Dedifferentiated amniotic fluid mesenchymal stem cell (primary cell): ENCODE results near the gene ADAMTS4.
A peak's percentile ranks its signal among the peaks of the same experiment; 100 is the strongest.
"Not testable (repeated sequence)": the region's sequence is repeated elsewhere in the genome, so short reads cannot be mapped to it uniquely, and the experiment has no call there.

ENCODE experiments used
- DNase-seq: peaks from one replicate; pipeline ENCODE4 v3.0.0-alpha.2; 2016; ENCODE audit errors: extremely low spot score

Gene ADAMTS4, protein sequence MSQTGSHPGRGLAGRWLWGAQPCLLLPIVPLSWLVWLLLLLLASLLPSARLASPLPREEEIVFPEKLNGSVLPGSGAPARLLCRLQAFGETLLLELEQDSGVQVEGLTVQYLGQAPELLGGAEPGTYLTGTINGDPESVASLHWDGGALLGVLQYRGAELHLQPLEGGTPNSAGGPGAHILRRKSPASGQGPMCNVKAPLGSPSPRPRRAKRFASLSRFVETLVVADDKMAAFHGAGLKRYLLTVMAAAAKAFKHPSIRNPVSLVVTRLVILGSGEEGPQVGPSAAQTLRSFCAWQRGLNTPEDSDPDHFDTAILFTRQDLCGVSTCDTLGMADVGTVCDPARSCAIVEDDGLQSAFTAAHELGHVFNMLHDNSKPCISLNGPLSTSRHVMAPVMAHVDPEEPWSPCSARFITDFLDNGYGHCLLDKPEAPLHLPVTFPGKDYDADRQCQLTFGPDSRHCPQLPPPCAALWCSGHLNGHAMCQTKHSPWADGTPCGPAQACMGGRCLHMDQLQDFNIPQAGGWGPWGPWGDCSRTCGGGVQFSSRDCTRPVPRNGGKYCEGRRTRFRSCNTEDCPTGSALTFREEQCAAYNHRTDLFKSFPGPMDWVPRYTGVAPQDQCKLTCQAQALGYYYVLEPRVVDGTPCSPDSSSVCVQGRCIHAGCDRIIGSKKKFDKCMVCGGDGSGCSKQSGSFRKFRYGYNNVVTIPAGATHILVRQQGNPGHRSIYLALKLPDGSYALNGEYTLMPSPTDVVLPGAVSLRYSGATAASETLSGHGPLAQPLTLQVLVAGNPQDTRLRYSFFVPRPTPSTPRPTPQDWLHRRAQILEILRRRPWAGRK

DNA sequence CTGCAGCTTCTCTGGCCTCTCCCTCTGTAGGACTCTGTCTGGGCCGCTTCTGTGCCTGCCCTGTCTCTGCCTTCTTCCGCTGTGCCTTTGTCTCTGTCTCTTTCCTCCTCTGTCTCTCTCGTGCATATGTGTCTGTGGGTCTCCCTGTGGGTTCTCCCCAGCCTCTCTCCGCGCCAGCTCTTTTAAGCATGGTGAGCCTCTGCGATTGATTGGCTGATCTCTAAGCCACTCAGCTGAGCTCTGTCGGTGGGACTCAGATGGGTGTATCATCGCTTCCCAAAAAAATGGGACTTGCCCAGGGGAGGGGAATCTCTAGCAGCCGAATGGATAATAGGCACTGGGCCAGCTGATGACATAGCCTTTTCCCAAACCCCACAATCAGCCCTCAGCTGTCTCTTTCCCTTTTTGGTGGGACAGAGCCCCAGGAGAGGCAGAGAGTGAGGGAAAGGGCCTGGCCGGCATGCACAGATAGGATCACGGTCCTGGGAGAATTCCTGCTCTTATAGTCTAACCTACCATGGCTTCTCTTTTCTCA is at the start of gene ADAMTS4:
Gene ADAMTS4, minus strand, starts transcription at position 158 of the 535 bp plus-strand sequence. CDS start 427 bp downstream, outside the sequence.
- peak; percentile 65 for DNase-seq

DNA sequence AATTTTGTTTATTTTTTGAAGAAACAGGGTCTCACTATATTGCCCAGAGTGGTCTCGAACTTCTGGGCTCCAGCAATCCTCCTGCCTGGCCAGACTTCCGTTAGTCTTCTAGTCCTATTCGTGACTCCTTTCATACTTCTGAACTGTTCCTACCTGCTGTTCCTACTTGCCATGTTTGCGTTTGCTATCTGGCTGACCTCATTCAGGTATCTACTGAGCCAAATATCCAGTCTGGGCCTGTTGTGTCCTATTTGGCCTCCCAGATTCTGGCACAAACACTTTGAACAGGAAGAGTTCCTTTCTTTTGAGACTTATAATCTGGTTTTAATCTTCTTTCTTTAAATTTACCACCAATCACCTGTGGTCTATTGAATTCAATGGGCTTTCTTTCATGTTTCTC is 46.0 kb upstream of the ADAMTS4 start:
- DNase-seq = no peak

DNA sequence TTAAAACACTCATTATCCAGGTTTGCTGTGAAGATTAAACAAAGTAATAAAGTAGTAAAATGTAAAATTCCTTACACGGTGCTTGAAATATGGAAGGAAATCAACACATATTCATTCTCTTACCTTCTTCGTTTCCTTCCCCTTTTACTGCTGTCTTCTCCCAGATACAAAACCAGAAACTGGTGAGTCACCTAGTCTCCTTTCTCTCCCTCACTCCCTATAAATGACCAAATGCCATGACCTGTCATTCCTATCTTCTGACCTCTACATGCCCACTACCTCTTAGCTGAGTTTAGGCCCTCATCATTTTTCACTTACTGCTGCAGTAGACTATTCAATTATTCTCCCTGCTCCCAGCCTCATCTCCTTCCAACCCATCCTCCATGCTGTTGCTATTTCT is 43.5 kb upstream of the ADAMTS4 start:
- DNase-seq = no peak

DNA sequence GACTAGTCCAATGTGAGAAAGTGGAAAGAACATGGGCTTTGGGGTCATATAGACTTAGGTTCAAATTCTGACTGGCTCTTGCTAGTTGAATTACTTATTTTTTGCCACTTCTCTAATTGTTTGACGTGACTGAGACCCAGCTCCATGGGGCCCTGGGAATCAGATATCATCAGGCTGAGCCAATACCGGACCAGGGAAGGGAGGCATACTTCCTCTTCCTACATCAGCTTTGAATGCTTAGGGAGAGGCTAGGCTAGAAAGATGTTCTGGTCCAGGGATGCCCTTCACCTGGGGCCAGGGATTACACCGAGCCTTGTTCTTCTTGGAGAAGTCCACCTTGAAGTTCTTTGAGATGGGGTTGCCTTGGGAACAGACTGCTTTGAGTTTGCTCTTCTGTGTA is 42.8 kb upstream of the ADAMTS4 start:
- no peak for DNase-seq

DNA sequence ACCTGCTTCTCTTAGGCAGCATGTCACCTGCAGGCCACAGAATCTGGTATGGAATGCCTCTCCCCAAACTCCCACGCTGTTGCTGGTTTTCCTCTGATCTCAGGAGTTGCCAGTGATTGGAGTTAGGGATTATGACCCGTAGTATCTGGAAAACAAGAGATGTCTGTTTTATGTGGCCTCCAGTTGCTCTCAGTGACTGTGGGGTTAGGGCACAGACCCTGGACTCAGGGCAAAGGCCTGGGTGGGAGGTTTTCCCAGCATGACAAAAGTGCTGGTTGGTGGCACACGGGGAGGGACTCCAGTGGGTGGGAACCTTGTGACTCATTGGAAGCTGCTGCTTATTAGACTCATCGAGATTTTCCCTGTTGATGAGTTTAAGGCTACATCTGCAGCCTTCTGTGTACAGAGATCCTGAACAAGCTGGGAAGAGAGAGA is 39.2 kb upstream of the ADAMTS4 start, which contains the start of gene NR1I3:
Gene NR1I3, minus strand, starts transcription at position 165 of the 435 bp plus-strand sequence. CDS start 1,638 bp downstream, outside the sequence.
- no peak for DNase-seq

DNA sequence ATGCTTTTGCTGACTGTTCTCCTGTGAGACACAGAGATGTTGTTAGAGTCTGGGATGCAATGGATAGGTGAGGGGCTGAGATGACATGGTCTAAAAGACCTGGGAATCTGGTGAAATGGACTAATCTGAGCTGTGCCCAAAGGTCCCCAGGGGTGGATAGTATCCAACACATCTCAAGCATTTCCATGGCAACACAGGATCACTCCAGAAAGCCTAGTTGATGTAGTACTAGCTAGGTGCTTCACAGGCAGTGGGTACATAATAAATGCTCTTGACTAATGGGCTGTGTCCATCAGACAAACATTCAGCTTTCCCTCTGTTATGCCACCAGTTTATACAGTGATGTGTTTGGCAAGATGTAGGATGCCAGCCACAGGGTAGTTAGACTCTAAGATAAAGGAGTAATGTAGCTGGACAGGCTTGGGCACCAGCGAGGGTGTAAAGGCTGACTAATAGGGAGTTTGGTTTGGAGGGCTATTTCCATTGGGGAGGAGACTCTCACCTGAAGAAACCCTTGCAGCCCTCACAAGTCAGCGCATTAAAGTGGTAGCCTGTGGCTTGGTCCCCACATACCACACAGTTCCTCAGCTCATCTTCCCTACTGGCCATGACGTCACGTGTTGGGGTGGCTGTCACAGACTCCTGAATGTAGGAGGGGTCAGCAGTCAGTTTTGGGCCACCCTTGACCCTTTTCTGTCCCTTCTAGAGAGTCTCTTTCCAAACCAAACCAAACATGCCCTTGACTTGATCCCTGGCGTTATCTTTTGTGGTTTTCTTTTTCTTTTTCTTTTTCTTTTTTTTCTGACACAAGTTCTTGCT is 37.3 kb upstream of the ADAMTS4 start:
- DNase-seq = no peak

DNA sequence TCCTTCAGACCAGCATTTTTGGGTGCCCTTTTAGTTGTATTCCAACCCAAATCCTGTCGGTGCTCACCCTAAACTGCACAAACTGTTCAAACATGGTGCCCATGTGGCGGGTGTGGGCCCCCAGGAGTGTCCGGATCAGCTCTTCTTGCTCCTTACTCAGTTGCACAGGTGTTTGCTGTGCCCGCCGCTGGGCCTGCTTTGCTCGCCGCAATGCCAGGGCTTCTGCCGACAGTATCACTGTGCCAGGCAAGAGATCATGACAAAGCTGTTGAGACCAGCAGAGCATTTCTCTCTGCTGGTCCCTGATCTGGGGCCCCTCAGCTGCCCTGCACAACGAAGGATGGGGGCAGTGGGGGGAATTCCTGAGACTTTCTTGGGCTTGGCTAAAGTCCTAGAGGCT is 34.2 kb upstream of the ADAMTS4 start:
- no peak for DNase-seq

DNA sequence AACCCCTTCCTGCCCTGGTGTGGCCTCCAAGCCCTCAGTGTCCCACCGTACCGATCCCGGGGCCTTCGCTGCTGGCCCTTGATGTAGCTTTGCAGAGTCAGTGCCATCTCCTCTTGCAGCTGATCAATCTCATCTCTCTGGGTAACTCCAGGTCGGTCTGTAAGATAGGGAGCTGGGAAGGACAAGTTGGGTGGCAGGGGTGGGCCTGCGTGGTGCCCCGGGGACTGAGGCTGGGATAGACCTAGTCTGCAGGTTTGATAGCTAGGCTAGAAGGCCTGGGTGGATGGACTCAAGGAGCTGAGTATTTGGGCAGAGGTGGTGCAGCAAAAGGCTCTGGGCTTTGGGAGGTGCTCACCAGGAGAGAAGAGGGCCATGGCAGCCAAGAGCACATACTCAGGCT is 31.9 kb upstream of the ADAMTS4 start:
- no peak for DNase-seq

DNA sequence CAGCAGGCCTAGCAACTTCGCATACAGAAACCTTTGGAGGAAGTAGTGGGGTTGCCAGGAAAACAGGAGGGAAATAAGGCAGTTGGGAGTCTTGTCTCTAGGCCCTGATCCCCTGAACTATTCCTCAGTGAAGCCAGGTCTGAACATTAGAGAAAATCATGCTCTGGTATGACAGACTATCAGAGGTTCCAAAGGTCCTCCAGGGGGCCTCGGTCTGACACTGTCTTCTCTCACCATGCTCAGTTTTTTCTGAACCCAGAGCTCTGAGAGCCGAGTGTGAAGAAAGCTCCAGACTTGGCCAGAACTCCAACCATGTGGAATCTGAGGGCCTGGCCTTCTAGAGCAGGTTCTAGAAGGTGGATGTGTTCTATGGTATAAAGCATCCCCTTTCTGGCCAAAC is 31.0 kb upstream of the ADAMTS4 start:
- no peak for DNase-seq

DNA sequence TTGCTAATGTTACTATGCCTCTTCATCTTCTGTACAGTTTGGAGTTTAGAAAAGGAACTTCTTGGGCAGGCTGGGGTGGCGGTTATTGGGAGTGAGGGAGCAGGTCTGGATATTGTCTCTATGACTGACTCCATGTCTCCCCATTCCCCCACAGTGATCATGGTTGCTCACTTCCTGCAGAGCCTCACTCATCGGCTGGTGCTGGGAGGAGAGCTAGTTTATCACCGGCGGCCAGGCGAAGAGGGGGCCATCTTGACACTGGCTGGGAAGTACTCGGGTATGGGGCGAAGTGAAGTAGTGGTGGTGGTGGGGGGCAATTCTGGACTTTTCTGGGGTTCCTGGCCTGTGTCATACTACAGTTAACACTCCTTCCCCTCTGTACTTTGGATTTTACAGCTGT is 29.2 kb upstream of the ADAMTS4 start:
- no peak for DNase-seq

DNA sequence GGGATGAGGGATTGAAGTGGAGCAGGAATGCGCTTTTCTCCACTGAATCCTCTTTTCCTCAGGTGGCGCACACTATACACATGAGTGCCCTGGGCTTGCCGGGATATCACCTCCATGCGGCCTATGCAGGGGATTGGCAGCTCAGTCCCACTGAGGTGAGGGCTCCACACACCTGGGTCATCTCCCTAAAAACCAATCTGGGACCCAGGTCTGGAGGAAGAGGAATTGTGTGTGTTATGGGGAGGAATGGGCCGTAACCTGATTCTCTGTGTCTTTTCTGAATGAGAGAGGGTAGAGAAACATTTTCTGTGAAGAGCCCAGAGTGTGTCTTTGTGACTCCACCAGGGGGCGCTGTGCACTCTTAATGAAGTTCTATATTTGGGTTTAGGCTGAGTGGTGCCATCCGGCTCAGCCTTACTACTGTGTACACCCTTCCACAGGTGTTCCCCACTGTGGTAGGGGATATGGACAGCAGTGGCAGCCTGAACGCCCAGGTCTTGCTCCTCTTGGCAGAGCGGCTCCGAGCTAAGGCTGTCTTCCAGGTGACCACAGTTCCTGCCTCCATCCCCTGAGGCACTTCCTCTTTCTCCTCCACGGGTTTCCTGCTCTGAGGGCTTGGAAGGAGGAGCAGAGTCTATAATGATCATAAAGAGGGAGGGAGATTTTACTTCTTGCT is 28.5 kb upstream of the ADAMTS4 start:
- DNase-seq = peak; percentile 75

DNA sequence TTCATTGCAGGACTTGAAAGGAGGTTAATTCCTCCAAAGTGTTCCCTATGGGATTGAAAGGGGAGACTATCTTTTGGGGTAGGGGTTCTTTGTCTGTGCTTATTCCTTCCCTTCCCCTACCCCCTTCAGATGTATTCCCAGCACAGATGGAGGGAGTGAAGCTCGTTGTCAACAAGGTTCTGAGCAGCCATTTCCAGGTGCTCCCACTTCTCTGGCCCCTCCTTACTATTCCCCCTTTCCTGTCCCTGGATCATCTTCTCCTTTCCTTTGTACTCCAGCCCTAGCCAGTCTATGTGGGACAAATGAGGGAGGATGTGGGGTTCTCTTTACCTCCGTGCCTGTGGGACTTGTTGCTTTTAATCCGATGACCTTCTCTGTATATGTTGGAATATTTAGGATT is 27.9 kb upstream of the ADAMTS4 start:
- DNase-seq = no peak

DNA sequence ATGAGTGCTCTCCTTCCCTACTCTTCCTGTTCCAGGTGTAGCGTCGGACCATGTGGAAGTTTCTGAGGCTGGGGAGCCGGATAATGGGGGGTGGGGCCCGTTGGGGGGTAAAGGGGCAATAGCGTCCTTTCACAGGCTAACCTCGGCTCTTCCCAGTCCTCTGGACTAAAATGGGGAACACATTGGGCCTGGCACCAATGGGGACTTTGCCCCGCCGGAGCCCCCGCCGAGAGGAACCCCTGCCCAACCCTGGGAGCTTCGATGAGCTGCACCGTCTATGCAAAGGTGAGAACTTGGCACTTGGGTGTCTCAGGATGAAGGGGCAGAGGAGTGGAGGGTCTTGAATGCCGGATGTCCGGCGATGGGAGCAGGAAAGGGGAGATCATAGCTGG is 27.5 kb upstream of the ADAMTS4 start:
- DNase-seq = no peak

DNA sequence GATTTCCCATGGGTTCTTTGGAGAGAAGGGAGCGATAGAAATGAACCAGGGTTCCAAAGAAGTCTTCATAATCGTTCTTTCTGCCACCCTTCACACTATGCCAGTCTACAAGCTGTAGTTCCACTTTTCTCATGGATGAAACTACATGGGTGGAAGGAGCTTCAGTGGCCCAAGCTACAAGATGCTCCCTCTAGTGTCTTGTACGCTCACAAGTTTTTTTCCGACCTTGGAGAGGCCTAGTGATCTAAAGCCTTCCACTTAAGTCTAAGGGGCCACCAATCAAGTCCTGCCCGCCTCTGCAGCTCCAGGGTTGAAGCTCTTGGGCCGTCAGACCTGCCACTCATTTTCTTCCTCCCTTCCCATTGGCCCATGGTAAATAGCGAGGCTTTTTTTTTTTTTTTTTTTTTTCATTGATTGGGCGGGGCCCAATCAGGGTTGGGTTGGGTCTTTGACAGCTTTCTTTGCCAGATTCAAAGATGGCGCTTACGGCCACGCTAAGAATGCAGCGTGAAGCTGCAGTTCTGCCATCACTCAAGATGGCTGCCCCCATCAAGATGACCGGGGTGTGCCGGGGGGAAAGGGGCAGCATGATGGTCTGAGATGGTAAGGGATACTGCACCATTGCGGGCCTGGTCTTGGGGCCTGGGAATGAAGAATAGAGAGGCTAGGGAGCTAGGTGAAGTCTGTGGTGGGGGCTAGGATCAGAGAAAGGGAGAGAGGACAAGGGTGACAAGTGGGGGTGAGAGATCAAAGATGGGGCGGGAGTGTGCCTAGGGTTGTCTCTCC is 26.9 kb upstream of the ADAMTS4 start, which contains the start of gene TOMM40L:
Gene TOMM40L, plus strand, starts transcription at position 527 of the 786 bp plus-strand sequence. CDS start 430 bp downstream, outside the sequence.
- peak; percentile 99 for DNase-seq

DNA sequence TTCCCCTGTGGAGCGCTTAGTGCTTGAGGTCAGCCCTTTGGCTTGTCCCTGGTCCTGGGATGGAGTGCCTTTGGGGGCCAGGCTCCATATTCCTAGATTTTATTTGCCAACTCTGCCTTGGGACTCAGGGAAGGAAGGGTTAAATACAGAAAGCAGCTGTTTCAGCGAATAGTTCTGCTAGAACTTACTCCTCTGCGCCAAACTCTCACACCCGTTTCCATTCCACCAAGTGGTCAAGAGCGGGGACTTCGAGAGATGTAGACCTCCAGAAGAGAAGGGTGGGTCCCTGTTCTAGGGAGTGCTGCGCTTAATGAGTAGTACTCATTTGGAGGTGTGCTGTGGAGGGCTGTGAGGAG is 26.3 kb upstream of the ADAMTS4 start:
- DNase-seq = no peak

DNA sequence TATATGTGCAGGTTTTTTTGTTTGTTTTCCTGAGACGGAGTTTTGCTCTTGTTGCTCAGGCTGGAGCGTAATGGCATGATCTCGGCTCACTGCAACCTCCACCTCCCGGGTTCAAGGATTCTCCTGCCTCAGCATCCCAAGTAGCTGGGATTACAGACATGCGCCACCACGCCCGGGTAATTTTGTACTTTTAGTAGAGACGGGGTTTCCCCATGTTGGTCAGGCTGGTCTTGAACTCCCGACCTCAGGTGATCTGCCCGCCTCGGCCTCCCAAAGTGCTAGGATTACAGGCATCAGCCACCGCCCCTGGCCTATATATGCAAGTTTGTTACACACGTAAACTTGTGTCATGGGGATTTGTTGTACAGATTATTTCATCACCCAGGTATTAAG is 25.8 kb upstream of the ADAMTS4 start:
- not testable (repeated sequence) for DNase-seq

DNA sequence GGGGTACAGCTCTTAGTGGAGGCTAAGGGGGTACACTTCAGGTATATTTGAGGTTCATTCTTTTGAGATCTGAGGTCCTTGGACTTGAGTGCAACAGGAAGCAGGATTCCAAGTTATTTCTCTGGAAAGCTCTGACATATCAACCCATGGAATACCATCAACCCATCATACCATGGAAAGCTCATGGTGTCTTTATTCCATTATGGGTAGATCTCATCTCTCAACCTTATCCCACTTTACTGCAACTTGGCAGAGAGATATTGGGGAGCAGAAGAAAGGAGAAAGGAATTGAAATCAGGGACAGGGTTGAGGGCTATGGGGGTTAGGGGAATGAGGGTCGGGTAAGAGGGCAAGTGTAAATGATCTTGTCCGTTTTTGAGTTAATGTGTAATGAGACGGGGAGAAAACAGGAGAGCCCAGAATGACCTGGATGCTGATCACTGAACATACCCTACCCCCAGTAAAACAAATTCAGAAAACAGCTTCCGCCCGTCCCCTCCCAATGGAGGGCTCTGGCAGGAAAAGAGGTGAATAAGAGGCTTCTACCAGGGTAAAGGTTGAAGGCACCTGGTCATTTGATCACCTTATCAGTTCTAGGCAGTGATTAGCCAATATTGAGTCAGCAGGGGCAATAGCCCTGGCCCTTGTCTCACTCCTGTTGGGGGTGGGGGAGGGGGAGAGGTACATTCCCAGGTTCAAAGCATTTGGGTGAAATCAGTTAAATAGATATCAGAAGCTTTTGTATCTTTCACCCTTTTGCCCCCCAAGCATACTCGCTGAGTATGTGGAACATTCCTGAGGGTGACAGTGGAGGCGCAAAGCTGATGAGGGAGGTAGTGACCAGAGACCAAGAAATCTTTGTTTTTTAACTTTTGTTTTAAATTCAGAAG is 25.2 kb upstream of the ADAMTS4 start:
- DNase-seq = no peak

DNA sequence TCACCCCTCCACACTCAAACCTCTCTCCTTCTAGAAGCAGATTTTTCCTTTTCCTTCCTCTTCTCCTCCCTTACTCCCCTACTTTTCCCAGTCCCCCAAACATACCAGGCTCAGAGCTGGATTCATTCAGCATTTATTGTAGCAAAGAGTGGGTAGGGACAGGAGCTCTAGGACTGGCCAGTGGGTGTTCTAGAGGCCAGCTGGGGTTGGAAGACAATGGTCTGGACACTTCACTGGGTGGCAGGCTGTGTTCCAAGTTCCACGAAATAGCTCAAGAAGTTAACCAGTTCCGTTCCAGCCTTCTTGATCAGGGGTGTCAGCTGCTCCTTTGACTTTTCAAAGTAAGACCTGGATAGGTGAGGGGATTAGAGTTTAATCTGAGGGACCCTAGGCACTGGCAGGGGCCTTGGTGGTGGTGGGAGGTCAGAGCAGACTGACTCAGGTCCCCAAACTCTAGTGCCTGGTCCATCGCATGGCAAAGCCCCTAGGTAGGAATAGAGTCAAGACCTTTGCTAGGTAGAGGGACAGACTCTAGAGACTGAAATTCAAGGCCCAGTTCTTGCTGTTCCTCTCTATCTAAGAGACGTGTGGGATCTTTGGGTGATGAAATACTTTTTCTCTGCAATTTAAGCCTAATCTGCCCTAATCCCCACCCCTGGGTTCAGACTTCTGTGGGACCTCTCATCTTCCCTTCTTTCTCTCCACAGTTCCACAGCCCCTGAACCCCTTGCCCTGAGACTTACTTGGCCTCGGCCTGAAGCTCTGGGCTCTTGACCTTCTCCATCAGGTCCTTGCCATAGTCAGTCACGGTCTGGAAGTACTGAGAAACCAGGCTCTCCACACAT is 23.5 kb upstream of the ADAMTS4 start:
- DNase-seq = no peak
